ENCODE results near the gene ZBTB32. TPM values are rescaled to one million over a fixed set of nuclear protein-coding genes. Genes with fewer than 3 reads are reported as not detected.

ZBTB32 gene
- total RNA-seq, 1 donor from 2014 or later = not detected

DNA sequence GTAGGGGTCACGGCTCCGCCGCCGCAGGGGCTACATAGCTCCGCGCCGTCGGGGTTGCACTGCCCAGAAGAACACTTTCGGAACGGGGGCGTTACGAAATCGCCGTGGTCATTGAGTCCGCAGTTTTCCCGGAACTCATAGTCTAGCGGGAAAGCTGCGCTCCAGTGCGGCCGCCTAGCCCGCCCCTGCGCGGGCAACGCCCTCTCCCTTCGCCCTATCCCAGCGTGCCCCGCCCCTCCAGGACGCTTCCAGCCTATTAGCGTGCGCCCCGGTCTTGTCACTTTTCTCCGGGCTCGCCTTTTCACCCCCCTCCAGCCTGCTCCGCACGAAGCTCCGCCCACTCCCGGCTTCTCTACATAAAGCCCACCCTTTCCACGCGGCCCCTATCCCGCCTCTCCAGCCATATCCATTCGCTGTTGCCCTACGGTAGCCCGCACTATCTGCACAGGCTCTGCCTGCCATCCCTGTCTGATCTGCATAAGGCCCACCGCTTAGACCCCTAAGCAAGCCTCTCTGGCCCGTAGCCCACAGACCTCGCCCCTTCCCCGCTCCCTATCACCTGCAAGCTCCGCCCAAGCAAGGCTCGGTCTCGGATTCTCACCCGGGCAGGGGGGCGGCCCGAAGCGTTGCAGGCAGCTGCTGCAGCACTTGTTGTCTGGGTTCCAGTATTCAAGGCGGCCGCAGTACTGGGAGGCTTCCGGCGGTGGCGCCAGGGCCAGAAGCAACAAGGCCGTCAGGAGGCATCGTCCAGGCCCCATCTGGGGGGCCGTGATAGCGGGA, 36.3 kb downstream of the ZBTB32 start:
- TF ChIP-seq EZH2 (IDR thresholded peaks at IDR 0.05; ENCODE audit: insufficient read depth, low read length) = no peak
- TF ChIP-seq, protein P1, sequence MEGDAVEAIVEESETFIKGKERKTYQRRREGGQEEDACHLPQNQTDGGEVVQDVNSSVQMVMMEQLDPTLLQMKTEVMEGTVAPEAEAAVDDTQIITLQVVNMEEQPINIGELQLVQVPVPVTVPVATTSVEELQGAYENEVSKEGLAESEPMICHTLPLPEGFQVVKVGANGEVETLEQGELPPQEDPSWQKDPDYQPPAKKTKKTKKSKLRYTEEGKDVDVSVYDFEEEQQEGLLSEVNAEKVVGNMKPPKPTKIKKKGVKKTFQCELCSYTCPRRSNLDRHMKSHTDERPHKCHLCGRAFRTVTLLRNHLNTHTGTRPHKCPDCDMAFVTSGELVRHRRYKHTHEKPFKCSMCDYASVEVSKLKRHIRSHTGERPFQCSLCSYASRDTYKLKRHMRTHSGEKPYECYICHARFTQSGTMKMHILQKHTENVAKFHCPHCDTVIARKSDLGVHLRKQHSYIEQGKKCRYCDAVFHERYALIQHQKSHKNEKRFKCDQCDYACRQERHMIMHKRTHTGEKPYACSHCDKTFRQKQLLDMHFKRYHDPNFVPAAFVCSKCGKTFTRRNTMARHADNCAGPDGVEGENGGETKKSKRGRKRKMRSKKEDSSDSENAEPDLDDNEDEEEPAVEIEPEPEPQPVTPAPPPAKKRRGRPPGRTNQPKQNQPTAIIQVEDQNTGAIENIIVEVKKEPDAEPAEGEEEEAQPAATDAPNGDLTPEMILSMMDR (IDR thresholded peaks at IDR 0.05; ENCODE audit: insufficient read depth, low read depth, low read length) = no peak
- peaks cover 14% of the 10 kb centered on the region for H4K20me1 ChIP-seq (ENCODE audit: insufficient read depth, low read length)
- peak overlapping the region; percentile 100 for H3K4me2 ChIP-seq (ENCODE audit: low read length)
- Mint-ChIP-seq H3K36me3 (ENCODE audit: low read depth, unreplicated experiment) (peaks cover 8% of the 10 kb centered on the region), H3K9me3 (ENCODE audit: unreplicated experiment) (no peaks in the 10 kb centered on the region), H3K4me1 (ENCODE audit: low read depth, unreplicated experiment) (no peaks in the 10 kb centered on the region), H3K4me3 (ENCODE audit: unreplicated experiment) (peak overlapping the region; percentile 82), H3K27me3 (ENCODE audit: low read depth, unreplicated experiment) (no peaks in the 10 kb centered on the region), H3K27ac (ENCODE audit: unreplicated experiment) (peak overlapping the region; percentile 18)
- DNase-seq (ENCODE audit: low read depth) (peak; percentile 89), FAIRE-seq (no peak)
- H3K27me3 ChIP-seq (ENCODE audit: insufficient read depth, low read length) = no peaks in the 10 kb centered on the region
- H3K36me3 ChIP-seq (ENCODE audit: insufficient read depth, low read length) = peaks cover 8% of the 10 kb centered on the region
- H3K9me3 ChIP-seq (ENCODE audit: insufficient read depth, low read depth, low read length) = no peaks in the 10 kb centered on the region
- H3K4me1 ChIP-seq (ENCODE audit: insufficient read depth, low read length) = peaks cover 5% of the 10 kb centered on the region
- peaks cover 2% of the 10 kb centered on the region for H3K79me2 ChIP-seq (ENCODE audit: insufficient read depth, low read length)
- peak overlapping the region; percentile 73 for H3K4me3 ChIP-seq (ENCODE audit: insufficient read depth, low read depth, low read length)
- peak overlapping the region; percentile 75 for H3K9ac ChIP-seq (ENCODE audit: low read length)
- H2AFZ ChIP-seq (ENCODE audit: low read depth, low read length) = peak overlapping the region; percentile 80
- peak overlapping the region; percentile 16 for H3K27ac ChIP-seq (ENCODE audit: low read depth, low read length)

DNA sequence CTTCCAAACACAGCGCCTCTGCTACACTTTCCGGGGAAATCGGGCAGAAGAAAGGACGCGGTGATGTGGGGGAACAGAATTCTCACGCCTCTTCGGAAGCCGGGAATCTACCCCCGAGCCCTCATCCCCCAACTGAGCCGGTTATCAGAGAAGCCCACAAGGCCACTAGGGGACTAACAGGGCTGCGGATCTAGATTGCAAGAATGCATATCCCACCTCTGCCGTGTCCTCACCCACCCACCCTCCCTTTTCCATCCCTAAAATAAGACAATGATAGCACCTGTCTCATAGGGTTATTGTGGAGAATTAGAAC, 36.8 kb downstream of the ZBTB32 start:
- no peaks in the 10 kb centered on the region for H3K27me3 Mint-ChIP-seq (ENCODE audit: low read depth, unreplicated experiment)
- H3K27ac Mint-ChIP-seq (ENCODE audit: unreplicated experiment) = peak overlapping the region; percentile 18
- H3K36me3 Mint-ChIP-seq (ENCODE audit: low read depth, unreplicated experiment) = peaks cover 8% of the 10 kb centered on the region
- H3K4me1 ChIP-seq (ENCODE audit: insufficient read depth, low read length) = peaks cover 7% of the 10 kb centered on the region
- TF ChIP-seq, protein P1 (IDR thresholded peaks at IDR 0.05; ENCODE audit: insufficient read depth, low read depth, low read length) = no peak
- no peak for TF ChIP-seq EZH2 (IDR thresholded peaks at IDR 0.05; ENCODE audit: insufficient read depth, low read length)
- H4K20me1 ChIP-seq (ENCODE audit: insufficient read depth, low read length) = peaks cover 12% of the 10 kb centered on the region
- H3K4me3 ChIP-seq (ENCODE audit: insufficient read depth, low read depth, low read length) = peak overlapping the region; percentile 73
- peak overlapping the region; percentile 100 for H3K4me2 ChIP-seq (ENCODE audit: low read length)
- H3K4me3 Mint-ChIP-seq (ENCODE audit: unreplicated experiment) = peak overlapping the region; percentile 82
- peaks cover 7% of the 10 kb centered on the region for H3K79me2 ChIP-seq (ENCODE audit: insufficient read depth, low read length)
- H3K9ac ChIP-seq (ENCODE audit: low read length) = peak overlapping the region; percentile 75
- H3K27me3 ChIP-seq (ENCODE audit: insufficient read depth, low read length) = no peaks in the 10 kb centered on the region
- H3K9me3 Mint-ChIP-seq (ENCODE audit: unreplicated experiment) = no peaks in the 10 kb centered on the region
- H3K36me3 ChIP-seq (ENCODE audit: insufficient read depth, low read length) = peaks cover 8% of the 10 kb centered on the region
- no peaks in the 10 kb centered on the region for H3K9me3 ChIP-seq (ENCODE audit: insufficient read depth, low read depth, low read length)
- H3K27ac ChIP-seq (ENCODE audit: low read depth, low read length) = peak overlapping the region; percentile 16
- H2AFZ ChIP-seq (ENCODE audit: low read depth, low read length) = peak overlapping the region; percentile 80
- FAIRE-seq = no peak
- H3K4me1 Mint-ChIP-seq (ENCODE audit: low read depth, unreplicated experiment) = no peaks in the 10 kb centered on the region
- DNase-seq (ENCODE audit: low read depth) = no peak

DNA sequence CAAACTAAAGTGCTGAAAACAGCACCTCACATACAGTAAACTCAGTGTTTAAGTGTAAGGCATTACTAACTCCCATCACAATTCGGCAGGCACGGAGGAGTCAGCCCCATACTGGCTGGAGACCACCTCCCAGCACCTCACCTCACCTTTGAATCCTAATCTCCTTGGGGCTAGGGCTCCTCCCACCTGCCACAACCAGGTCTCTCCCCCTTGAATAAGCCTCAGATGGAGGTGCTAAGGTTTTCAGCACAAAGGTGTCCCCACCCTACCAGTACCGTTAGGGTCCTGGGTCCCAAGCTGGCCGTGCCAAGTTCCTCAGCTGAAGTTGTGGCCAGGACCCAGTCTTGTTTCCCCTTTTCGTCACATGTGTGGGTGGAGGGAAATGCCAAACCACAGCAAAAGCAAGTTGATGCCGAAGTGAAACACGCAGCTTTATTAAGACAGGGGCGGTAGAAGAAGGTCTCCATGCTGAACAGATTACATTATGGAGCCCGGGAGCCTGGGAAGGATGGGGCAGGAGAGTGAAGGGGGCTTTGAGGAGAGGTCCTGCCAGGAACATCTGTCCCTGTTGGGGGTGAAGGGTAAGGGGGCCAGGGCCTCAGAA, 37.9 kb downstream of the ZBTB32 start, which contains the start of gene IGFLR1:
TSS of gene IGFLR1 (minus strand) at position 332 of the 604 bp plus-strand sequence. CDS start 1,272 bp downstream, outside the sequence.
- H3K27ac ChIP-seq (ENCODE audit: low read depth, low read length) = no peak within 1 kb of the TSS
- H3K27me3 ChIP-seq (ENCODE audit: insufficient read depth, low read length) = no peaks in the 10 kb centered on the region
- Mint-ChIP-seq H3K4me3 (ENCODE audit: unreplicated experiment) (peak within 1 kb of the TSS; percentile 27), H3K9me3 (ENCODE audit: unreplicated experiment) (no peaks in the 10 kb centered on the region), H3K27ac (ENCODE audit: unreplicated experiment) (peak within 1 kb of the TSS; percentile 26), H3K27me3 (ENCODE audit: low read depth, unreplicated experiment) (no peaks in the 10 kb centered on the region), H3K36me3 (ENCODE audit: low read depth, unreplicated experiment) (peaks cover 5% of the 10 kb centered on the region), H3K4me1 (ENCODE audit: low read depth, unreplicated experiment) (peaks cover 5% of the 10 kb centered on the region)
- peaks cover 12% of the 10 kb centered on the region for H4K20me1 ChIP-seq (ENCODE audit: insufficient read depth, low read length)
- peaks cover 18% of the 10 kb centered on the region for H3K79me2 ChIP-seq (ENCODE audit: insufficient read depth, low read length)
- TF ChIP-seq EZH2 (IDR thresholded peaks at IDR 0.05; ENCODE audit: insufficient read depth, low read length) = no peak
- TF ChIP-seq, protein P1 (IDR thresholded peaks at IDR 0.05; ENCODE audit: insufficient read depth, low read depth, low read length) = no peak
- no peak within 1 kb of the TSS for H2AFZ ChIP-seq (ENCODE audit: low read depth, low read length)
- DNase-seq (ENCODE audit: low read depth) (no peak), FAIRE-seq (no peak)
- no peak within 1 kb of the TSS for H3K9ac ChIP-seq (ENCODE audit: low read length)
- no peak within 1 kb of the TSS for H3K4me3 ChIP-seq (ENCODE audit: insufficient read depth, low read depth, low read length)
- H3K4me1 ChIP-seq (ENCODE audit: insufficient read depth, low read length) = peaks cover 12% of the 10 kb centered on the region
- H3K4me2 ChIP-seq (ENCODE audit: low read length) = no peak within 1 kb of the TSS
- H3K9me3 ChIP-seq (ENCODE audit: insufficient read depth, low read depth, low read length) = no peaks in the 10 kb centered on the region
- H3K36me3 ChIP-seq (ENCODE audit: insufficient read depth, low read length) = peaks cover 4% of the 10 kb centered on the region
